Effector memory CD8-positive, alpha-beta T cell (primary cell): Measurements from ENCODE around the gene STPG3.
"Not testable (repeated sequence)": the region's sequence is repeated elsewhere in the genome, so short reads cannot be mapped to it uniquely, and the experiment has no call there.

Experiments
- ATAC-seq: fragments of 150-1000 bp; cut with Tn5 transposase; replicated peaks from 2 replicates; pipeline ENCODE4 v1.10.0; 2021; ENCODE audit warnings: mild to moderate bottlenecking, moderate library complexity
- DNase-seq, 3 experiments: peaks; one replicate each; pipeline ENCODE4 v3.0.0; 2021
- H3K27ac Mint-ChIP-seq, 2 donors: one replicate each; pipeline ENCODE4 v1.8.0; 2022; ENCODE audit warnings: mild to moderate bottlenecking in 2 of 2, mixed read lengths in 2 of 2, moderate library complexity in 2 of 2
- H3K27me3 Mint-ChIP-seq, 2 donors: one replicate each; pipeline ENCODE4 v1.8.0; 2022; ENCODE audit warnings: mixed read lengths in 2 of 2
- H3K36me3 Mint-ChIP-seq: one replicate; pipeline ENCODE4 v1.8.0; 2022; ENCODE audit warnings: mild to moderate bottlenecking, moderate library complexity, mixed read lengths; ENCODE audit not compliant: insufficient read depth
- H3K4me1 Mint-ChIP-seq, 2 donors: one replicate each; pipeline ENCODE4 v1.8.0; 2022; ENCODE audit warnings: low read depth in 2 of 2, mixed read lengths in 2 of 2
- H3K4me3 Mint-ChIP-seq, 2 donors: one replicate each; pipeline ENCODE4 v1.8.0; 2022; ENCODE audit warnings: mild to moderate bottlenecking in 2 of 2, mixed read lengths in 2 of 2, moderate library complexity in 2 of 2
- H3K9me3 Mint-ChIP-seq, 2 donors: one replicate each; pipeline ENCODE4 v1.8.0; 2022; ENCODE audit warnings: mixed read lengths in 2 of 2

The STPG3 gene

DNA sequence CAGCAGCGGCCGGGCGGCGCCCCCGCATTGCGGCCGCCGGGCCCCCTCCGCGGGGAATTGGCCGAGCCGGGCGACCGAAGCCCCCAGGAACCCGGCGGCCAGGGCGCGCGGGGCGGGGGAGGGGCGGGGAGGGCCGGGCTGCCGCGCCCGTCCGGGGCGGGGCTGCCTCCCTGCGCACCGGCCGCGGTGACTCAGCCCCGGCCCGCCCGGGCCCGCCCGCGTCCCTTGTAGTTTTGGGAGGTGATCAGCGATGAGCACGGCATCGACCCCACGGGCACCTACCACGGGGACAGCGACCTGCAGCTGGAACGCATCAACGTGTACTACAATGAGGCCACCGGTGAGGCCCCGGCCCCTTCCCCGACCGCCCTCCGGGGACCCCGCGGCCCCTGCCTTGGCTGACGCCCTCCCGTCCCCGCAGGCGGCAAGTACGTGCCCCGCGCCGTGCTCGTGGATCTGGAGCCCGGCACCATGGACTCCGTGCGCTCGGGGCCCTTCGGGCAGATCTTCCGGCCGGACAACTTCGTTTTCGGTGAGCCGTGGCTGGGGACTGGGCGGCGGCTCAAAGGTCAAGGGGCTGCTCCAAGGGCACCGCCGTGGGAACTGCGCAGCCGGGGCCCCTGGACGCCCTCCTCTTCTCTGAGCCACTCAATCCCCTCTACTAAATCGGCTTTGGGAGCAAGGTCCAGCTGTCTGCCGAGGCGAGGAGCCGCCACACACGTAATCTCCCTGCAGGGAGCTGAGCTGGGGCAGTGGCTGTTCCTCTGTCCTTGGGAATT, 9.4 kb upstream of the STPG3 start:
- no peaks in the 10 kb centered on the region for H3K9me3 Mint-ChIP-seq
- peaks cover 38% of the 10 kb centered on the region for H3K36me3 Mint-ChIP-seq
- ATAC-seq = peak; percentile 15
- peak overlapping the region; percentile 91 to 97 for H3K27ac Mint-ChIP-seq
- H3K4me1 Mint-ChIP-seq = peaks cover 19 to 22% of the 10 kb centered on the region in 2 donors
- H3K27me3 Mint-ChIP-seq = no peaks in the 10 kb centered on the region
- peak in 2 of 3 experiments; percentile 41 to 51 for DNase-seq
- H3K4me3 Mint-ChIP-seq = peak overlapping the region; percentile 86 to 97

DNA sequence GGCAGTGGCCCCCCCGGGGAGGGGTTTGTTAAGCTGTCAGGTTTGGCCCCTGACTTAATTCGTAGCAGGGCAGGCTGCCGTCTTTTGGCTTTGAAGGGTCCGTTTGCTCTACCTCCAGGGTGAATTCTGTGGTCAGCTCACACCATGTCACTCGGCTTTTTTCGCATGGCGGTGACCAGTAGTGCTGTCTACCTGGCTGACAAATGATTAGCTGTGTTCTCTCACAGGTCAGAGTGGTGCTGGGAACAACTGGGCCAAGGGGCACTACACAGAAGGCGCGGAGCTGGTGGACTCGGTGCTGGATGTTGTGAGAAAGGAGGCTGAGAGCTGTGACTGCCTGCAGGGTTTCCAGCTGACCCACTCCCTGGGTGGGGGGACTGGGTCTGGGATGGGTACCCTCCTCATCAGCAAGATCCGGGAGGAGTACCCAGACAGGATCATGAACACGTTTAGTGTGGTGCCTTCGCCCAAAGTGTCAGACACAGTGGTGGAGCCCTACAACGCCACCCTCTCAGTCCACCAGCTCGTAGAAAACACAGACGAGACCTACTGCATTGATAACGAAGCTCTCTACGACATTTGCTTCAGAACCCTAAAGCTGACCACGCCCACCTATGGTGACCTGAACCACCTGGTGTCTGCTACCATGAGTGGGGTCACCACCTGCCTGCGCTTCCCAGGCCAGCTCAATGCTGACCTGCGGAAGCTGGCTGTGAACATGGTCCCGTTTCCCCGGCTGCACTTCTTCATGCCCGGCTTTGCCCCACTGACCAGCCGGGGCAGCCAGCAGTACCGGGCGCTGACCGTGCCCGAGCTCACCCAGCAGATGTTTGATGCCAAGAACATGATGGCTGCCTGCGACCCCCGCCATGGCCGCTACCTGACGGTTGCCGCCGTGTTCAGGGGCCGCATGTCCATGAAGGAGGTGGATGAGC, 8.6 kb upstream of the STPG3 start:
- Mint-ChIP-seq H3K9me3 (no peaks in the 10 kb centered on the region), H3K4me3 (peak overlapping the region; percentile 74 to 97), H3K27ac (peak overlapping the region in 1 of 2 donors; percentile 93), H3K4me1 (peaks cover 19 to 22% of the 10 kb centered on the region in 2 donors), H3K27me3 (no peaks in the 10 kb centered on the region), H3K36me3 (peaks cover 38% of the 10 kb centered on the region)
- DNase-seq (no peak), ATAC-seq (no peak)

DNA sequence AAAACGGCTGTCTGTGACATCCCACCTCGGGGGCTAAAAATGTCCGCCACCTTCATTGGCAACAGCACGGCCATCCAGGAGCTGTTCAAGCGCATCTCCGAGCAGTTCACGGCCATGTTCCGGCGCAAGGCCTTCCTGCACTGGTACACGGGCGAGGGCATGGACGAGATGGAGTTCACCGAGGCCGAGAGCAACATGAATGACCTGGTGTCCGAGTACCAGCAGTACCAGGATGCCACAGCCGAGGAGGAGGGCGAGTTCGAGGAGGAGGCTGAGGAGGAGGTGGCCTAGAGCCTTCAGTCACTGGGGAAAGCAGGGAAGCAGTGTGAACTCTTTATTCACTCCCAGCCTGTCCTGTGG, 7.8 kb upstream of the STPG3 start:
- ATAC-seq, H3K9me3 Mint-ChIP-seq, H3K27me3 Mint-ChIP-seq, DNase-seq: not testable (repeated sequence)
- Mint-ChIP-seq H3K4me1 (peaks cover 19 to 22% of the 10 kb centered on the region in 2 donors), H3K4me3 (peak overlapping the region; percentile 13 to 97), H3K36me3 (peaks cover 38% of the 10 kb centered on the region), H3K27ac (peak overlapping the region in 1 of 2 donors; percentile 93)

DNA sequence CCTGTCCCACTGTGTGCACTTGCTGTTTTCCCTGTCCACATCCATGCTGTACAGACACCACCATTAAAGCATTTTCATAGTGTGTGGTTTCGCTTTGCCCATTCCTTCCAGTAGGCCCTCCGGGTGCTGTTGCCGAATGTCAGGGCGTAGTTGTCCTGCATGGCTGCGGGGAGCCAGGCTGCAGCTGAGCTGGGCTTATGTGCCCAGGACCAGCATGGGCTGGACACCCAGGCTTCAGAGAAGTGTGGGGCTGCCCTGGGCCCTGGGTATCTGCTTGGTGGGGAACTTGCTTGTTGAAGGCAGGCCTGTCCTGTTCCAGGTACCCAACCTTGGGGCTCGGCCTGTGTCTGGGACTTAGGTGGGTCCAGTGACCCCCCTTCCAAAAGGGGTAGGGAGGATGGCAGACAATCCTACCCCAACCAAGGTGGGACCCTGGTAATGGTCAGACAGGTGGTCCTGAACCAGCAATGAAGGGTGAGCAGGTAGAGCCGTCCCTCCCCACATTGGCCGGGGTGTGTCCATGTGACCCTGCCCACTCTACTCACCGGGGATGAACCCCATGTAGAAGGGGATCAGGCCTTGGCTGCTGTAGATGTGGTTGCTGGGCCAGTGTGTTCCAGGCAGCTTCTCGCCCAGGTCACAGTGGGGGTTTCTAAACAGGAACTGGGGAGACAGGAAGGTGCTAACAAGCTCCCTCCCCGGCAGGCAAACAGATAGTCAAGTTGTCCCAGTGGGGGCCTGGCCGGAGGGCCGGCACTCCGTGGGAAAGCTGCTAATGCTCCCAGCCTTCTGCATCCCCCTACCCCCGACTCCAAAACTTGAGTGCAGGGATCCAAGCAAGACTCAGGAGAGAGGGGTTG, 7.2 kb upstream of the STPG3 start:
- H3K27ac Mint-ChIP-seq = peak overlapping the region in 1 of 2 donors; percentile 93
- ATAC-seq (no peak), DNase-seq (no peak)
- H3K36me3 Mint-ChIP-seq = peaks cover 38% of the 10 kb centered on the region
- no peaks in the 10 kb centered on the region for H3K27me3 Mint-ChIP-seq
- no peaks in the 10 kb centered on the region for H3K9me3 Mint-ChIP-seq
- peaks cover 18 to 19% of the 10 kb centered on the region in 2 donors for H3K4me1 Mint-ChIP-seq
- peak overlapping the region; percentile 13 to 53 for H3K4me3 Mint-ChIP-seq

DNA sequence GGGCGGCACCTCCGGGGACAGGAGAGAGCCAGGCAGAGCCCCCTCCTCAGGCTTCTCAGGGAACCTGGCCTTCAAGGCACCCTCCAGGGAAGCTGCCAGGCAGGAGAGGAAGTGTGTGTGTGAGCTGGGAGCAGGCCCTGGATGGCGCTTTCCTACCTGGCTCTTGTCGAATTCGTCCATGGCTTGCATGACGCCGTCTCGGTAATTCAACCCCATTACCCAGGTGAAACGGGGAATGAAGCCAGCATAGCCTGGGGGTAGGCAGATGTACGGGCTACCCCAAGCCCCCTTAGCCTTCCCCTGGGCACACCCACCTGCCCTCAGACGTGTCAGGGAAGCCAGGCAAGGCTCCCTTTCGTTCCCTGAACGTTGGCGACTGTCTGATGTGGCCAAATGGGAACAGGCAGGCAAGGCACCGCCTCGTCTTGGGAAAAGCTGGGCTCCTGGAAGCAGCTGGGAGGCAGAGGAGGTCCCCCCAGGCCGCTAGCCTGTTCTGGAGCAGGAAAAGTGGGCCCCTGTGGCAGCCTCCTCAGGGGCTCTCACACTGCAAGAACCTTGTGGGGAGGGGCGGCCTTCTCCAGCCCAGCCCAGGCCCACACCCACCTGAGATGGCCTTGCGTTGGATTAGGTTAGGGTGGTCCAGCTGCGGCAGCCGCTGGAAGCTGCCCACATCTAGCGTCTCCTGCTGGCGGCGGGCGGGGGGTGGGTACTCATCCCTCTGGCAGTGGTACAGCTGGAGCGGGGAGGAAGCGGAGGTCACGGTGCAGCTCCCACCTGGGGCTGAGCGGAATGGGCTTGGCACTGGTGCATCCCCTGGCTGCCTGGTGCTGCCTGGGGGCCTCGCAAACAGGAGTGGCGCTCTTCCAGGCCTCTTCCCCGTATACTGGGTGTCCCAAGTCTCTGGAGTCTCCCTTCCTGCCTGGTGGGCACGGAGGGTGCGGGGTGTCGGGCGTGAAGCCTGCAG, 6.3 kb upstream of the STPG3 start:
- peak overlapping the region in 1 of 2 donors; percentile 93 for H3K27ac Mint-ChIP-seq
- H3K27me3 Mint-ChIP-seq = no peaks in the 10 kb centered on the region
- H3K36me3 Mint-ChIP-seq = peaks cover 34% of the 10 kb centered on the region
- H3K4me1 Mint-ChIP-seq = peaks cover 14 to 15% of the 10 kb centered on the region in 2 donors
- peak overlapping the region in 1 of 2 donors; percentile 53 for H3K4me3 Mint-ChIP-seq
- no peak for DNase-seq
- no peaks in the 10 kb centered on the region for H3K9me3 Mint-ChIP-seq
- ATAC-seq = no peak

DNA sequence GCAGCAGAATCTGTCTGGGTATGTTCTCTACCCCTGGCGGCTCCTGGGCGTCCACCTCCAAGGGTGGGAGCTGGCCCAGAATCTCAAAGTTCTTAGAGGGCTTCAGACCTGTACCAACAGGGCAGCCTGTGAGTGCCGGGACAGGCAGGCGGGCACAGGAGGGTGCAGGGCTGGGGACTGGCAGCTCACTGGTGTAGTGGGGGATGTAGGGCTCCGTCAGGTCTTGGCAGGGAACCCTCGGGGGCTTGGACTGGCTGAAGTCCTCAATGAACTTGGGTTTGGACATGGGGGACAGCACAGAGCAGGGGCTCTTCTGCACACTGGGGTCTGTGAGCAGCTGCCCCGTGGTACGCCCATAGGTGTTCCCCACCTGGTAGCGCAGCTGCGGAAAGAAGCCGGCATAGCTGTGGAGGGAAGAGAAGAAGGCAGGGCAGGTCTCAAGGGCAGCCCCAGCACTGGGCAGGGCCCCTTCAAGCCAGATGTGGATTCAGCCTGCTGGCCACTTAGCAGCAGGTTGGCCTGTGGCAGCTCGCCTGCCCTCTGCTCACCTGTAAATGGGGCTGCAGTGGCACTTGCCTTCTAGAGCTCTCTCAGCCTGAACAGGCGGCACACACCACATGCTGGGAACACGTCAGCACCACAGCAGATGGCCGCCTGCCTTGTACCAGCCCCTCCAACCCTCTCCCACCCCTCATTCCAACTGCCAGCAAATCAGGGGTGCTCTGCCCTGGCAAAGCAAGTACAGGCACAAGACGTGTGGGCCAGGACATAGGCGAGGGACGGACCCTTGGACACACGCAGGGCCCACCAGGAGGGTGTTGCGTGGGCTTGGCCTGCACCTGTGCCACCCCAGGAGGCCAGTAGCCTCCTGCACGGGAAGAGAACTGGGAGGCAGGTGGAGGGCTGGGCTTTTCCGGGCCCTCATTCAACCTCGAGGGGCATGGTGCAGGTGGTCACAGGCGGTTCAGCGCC, 5.3 kb upstream of the STPG3 start:
- ATAC-seq (no peak), DNase-seq (no peak)
- Mint-ChIP-seq H3K27me3 (no peaks in the 10 kb centered on the region), H3K4me3 (no peak overlapping the region), H3K4me1 (peaks cover 14 to 15% of the 10 kb centered on the region in 2 donors), H3K27ac (no peak overlapping the region), H3K36me3 (peaks cover 33% of the 10 kb centered on the region), H3K9me3 (no peaks in the 10 kb centered on the region)

DNA sequence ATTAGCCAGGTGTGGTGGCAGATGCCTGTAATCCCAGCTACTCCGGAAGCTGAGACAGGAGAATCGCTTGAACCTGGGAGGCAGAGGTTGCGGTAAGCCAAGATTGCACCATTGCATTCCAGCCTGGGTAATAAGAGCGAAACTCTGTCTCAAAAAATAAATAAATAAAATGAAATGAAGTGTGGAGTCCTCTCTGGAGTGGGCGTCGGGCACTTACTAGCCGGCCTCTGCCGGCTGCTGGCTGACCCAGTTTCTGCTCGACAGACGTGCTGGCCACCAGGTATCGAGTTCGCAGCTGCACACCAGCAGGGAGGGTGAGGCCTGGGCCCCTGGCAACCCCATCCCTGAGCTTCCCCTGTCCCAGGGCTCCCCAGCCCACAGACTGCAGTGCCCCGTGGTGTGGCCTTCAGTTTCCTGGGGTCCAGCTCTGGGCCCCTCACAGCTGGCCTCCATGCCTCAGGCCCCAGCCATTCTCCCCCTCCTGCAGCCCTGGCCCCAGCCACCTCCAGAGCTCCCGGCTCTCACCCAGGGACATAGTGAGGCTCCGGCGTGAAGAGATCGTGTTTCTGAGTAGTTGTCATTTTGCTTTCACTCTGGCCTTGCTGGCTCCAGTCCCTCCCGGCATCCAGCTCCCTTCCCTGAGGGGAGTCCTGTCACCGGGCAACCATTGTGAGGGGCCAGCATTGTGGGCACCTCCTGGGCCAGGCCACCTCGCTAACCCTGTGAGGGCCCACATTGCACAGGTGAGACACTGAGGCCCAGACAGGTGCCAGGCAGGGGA, 3.8 kb upstream of the STPG3 start:
- ATAC-seq (no peak), DNase-seq (no peak)
- Mint-ChIP-seq H3K27me3 (no peaks in the 10 kb centered on the region), H3K4me1 (peaks cover 8 to 10% of the 10 kb centered on the region in 2 donors), H3K4me3 (no peak overlapping the region), H3K36me3 (peaks cover 19% of the 10 kb centered on the region), H3K9me3 (no peaks in the 10 kb centered on the region), H3K27ac (no peak overlapping the region)

DNA sequence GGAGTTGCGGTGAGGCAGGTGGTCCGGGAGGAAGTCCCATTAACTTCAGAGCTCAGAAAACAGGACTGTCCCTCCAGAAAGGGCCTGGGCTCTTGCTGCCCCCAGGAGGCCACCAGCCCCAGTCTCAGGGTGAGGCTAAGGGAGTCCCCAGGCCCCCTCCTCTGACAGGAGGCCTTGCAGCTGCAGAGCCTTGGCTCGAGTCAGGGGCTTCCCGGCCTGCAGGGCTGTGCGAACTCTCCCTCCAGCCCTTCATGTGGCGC, 3.2 kb upstream of the STPG3 start:
- no peaks in the 10 kb centered on the region for H3K27me3 Mint-ChIP-seq
- DNase-seq (no peak), ATAC-seq (no peak)
- H3K36me3 Mint-ChIP-seq = peaks cover 14% of the 10 kb centered on the region
- no peak overlapping the region for H3K4me3 Mint-ChIP-seq
- H3K4me1 Mint-ChIP-seq = peaks cover 7 to 8% of the 10 kb centered on the region in 2 donors
- H3K9me3 Mint-ChIP-seq = no peaks in the 10 kb centered on the region
- no peak overlapping the region for H3K27ac Mint-ChIP-seq

DNA sequence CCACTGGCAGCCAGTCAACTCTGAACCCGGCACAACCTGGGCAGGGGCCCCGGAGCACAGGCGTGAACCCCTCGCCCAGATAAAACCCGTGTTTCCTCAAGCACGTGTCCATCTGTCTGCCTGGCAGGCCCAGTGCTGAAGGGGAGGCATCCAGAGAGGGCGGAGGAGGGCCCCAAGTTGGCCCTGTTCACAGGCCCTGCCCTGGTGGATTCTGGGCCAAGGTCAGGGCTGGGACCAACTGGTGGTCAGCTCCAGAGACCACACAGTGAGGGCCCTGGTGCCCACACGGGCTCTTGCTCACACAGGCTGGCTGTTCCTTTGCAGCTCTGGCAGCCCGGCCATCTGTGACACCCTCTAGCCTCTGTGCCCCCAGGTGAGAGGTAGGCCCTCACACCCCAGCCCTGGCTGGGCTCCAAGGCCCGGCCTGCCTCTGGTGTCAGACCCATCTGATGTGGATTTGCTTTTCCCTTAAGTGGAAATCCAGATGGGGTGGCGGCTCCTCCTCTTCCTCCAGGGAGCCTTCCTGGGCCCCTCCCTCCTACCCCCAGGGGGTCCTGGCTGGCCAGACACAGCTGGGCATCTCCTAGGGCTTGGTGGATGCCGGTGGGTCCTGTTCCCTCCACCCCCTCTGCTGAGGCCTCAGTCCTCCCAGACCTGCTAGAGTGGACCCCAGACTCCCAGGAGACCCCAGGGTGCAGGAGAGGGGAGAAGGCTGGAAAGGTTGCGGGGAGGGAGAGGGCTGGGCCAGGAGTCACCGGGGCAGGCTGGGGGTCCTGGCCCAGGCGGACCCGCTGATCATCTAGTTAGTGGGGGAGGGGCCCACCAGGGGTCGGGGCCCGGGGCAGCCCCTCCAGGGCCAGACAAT, 525 bp upstream of the STPG3 start:
- DNase-seq = no peak

DNA sequence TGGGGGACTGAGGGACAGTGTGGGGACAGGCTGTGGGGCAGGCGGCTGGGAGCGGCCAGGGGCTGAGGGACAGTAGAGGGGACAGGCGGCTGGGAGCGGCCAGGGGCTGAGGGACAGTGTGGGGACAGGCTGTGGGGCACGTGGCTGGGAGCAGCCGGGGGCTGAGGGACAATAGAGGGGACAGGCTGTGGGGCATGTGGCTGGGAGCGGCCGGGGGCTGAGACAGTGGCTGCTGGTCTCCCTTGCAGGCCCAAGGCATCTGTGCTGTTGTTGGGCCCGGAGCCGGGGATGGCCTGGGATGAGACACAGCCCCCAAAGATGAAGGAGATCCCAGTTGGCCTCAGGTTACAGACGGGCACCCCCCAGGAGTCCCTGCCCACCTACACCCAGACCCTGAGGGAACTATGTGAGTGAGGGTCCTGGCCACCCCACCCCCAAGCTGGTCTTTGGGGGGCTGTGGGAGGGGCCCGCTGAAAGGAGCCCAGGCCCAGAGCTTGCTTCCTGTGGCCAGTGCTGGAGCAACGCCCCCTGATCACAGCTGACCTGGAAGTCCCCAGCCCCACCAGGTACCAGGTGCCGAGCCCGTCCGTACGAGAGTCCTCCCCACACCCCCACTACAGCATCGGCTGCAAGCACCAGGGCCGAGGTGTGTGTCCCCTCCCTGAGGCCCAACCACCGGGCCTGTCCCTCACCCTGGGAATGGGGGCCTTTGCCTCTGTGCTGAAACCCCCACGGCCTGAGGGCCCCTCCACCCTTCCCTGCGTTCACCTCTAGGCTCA, 593 bp downstream of the STPG3 start:
- no peaks in the 10 kb centered on the region for H3K27me3 Mint-ChIP-seq

More for the DNA sequence above, 525 bp upstream of the STPG3 start:
- Mint-ChIP-seq H3K9me3 (no peaks in the 10 kb centered on the region), H3K4me3 (no peak overlapping the region), H3K27ac (no peak overlapping the region), H3K27me3 (no peaks in the 10 kb centered on the region), H3K36me3 (peaks cover 4% of the 10 kb centered on the region), H3K4me1 (peaks cover 5 to 7% of the 10 kb centered on the region in 2 donors)
- no peak for ATAC-seq

More for the DNA sequence above, 593 bp downstream of the STPG3 start:
- Mint-ChIP-seq H3K27ac (no peak overlapping the region), H3K36me3 (peaks cover 15% of the 10 kb centered on the region), H3K9me3 (no peaks in the 10 kb centered on the region), H3K4me1 (peaks cover 5 to 11% of the 10 kb centered on the region in 2 donors), H3K4me3 (no peak overlapping the region)
- ATAC-seq (no peak), DNase-seq (no peak)
